Measurements from ENCODE around the gene NPM3. TPM values are rescaled to one million over a fixed set of nuclear protein-coding genes. Genes with fewer than 3 reads are reported as not detected.

NPM3 gene
- total RNA-seq, 1 donor, result 136 TPM

DNA sequence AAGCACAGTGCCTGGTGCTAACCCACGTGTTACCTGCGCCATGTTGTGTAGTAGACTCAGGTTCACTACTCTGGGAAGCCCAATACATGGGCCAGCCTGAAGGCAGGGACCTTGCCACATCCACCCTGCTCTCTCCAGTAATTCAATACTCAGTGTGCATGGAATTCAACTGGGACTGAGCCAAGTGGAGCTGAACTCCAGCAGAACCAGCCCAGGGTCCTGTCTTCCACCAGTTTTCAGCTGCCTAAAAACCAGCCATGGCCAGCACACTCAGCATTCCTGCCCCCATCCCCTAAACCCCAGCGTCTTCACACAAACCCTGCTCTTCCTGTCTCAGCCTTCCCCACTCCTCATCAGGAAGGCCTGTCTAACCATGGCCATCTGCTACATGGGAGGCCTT lies 22.7 kb downstream of the NPM3 start:
- DNase-seq (ENCODE audit: low read depth in 2 of 3, low spot score in 2 of 3), result no peak

- no peak for DNase-seq (ENCODE audit: low read depth in 2 of 3, low spot score in 2 of 3)
Measured at GRCh38 chr10:101759309-101760247, 23.7 kb downstream of the NPM3 start.

DNA sequence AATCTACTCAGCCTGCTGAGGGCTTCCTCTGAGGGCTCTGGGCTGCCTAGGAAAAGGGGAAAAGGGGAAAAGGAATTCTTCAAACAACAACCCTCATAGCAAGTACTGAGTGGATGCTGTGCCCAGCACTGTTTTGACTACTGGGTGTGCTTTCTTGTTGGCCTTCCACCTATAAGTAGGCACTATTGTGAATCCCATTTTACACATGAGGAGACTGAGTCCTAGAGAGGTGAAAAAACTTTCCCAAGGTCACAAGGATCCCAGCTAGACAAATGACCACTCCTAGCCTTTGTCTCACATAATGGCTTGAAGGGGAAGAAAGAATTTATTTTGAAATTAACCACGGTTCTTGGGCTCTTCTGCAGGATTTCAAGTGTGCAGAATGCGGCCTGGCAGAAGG lies 24.4 kb downstream of the NPM3 start:
- DNase-seq (ENCODE audit: low read depth in 2 of 3, low spot score in 2 of 3), result no peak

GRCh38 chr10:101752241-101752640 lies 31.0 kb downstream of the NPM3 start:
- no peak for DNase-seq (ENCODE audit: low read depth in 2 of 3, low spot score in 2 of 3)

DNA sequence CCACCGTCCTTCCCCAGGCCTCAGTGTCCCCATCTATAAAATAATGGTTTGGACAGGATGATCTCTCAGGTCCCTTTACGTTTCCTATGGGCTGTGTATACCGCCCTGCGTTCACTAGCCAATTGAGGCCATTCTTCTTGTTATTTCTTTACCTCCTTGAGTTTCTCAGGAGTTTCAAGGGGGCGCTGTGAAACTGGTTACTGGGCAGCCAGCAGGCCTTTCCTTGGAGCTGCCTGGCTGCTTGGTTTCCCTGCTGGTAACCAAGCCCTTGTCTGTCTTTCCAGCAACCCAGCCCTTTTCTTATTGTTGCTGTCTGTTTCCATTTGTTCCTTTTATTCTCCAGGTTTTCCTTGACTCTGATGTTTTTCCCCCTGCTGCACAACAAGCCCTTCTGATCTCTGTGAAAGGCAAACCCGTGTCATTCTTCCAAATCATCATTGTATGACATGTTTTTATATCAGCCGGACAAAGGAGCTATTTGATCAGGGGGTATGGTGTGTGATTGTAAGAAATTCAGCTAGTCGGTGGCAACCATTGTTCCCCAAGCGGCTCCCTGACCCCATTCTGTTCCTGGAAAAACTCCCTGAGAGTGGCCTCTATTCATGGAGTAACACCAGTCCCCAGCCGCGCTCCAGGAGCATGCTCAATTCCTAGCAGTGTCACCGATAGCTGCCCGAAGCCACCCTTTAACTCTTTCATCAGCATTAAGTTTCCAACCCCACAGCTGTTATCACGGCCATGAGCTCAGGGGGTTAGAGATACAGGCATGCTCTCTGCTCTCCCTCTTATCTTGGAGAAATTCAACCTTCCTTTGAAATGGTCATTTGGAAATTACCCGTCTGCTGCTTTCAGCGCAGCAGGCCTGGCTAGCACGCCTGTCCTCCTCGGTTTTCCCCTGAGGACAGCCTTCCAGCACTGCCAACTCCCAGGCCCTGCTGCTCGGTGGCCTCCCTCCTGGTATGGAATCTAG lies 33.9 kb downstream of the NPM3 start:
- DNase-seq (ENCODE audit: low read depth in 2 of 3, low spot score in 2 of 3), result no peak

- DNase-seq (ENCODE audit: low read depth in 2 of 3, low spot score in 2 of 3), result no peak
Measured at GRCh38 chr10:101748496-101748895, 34.8 kb downstream of the NPM3 start.

DNA sequence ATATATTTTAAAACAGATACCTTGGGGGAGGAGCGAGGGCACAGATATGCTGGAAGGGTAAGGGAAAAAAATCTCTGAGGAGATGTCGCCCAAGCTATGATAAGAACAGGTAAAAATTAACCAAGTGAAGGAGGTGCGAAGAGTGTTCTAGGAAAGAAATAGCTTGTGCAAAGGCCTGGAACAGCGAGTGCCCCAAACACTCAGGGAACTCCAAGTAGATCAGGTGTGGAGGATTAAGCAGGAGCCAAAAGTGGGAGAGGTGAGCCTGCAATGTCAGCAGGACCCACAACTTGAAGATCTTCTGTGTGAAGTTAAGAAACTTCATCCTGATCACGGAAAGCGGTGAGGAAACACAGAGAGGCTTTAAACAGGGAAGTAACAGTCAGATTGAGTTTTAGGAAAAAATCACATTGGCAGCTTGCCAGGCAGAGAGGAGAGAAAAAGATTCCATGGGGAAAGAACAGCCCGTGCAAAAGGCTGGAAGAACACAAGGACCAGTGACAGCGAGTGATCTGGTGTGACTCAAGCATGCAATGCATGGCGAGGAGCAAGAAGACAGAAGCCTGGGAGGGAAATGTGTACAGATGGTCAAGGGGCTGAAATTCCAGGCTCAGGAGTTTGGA lies 38.1 kb downstream of the NPM3 start:
- DNase-seq (ENCODE audit: low read depth in 2 of 3, low spot score in 2 of 3), result no peak

DNA sequence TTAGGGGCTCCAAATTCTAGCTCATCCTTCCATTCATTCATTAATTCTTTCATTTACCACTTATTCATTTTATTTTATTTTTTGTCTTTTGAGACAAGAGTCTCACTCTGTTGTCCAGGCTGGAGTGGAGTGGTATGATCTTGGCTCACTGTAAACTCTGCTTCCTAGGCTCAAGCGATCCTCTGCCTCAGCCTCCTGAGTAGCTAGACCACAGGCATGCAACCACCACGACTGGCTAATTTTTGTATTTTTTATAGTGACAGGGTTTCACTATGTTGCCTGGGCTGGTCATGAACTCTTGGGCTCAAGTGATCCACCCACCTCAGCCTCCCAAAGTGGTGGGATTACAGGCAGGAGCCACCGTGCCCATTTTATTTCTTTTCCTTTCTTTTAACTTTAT lies 39.0 kb downstream of the NPM3 start:
- DNase-seq (ENCODE audit: low read depth in 2 of 3, low spot score in 2 of 3), result no peak

DNA sequence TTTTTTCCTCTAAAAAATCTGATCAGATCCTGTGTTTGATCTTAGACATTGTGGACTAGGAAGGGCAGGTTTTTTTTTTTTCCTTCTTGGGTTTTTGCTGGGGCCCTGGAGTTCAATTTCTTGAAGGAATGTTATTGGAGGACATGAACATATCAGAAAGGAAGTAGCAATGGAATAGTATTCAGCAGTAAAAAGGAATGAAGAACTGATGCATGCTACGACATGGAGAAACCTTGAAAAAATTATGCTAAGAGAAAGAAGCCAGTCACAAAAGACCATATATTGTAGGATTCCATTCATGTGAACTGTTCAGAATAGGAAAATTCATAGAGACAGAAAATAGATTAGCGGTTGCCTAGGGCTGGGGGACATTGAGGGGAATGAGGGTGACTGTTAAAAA lies 41.3 kb downstream of the NPM3 start:
- no peak for DNase-seq (ENCODE audit: low read depth in 2 of 3, low spot score in 2 of 3)

- peak in 1 of 3 donors; percentile 4 for DNase-seq (ENCODE audit: low read depth in 2 of 3, low spot score in 2 of 3)
Measured at GRCh38 chr10:101736666-101737065, 46.6 kb downstream of the NPM3 start.

DNA sequence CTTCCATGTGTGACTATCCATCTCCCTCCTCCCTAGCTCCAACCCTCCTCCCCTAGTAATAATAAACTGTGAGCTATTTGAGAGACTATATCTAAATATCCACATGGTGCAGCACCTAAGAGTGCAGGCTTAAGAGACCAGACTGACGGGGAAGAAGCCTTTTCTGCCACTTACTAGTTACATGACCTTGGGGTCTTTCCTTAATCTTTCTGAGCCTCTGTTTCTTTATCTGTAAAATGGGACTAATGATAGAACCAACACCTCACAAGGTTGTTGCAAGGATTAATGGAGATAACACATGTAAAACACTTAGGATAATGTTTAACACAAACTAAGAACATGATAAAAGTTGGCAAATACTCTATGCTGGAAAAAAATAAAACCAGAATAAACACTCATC lies 51.1 kb downstream of the NPM3 start:
- DNase-seq (ENCODE audit: low read depth in 2 of 3, low spot score in 2 of 3), result no peak

Other genes starting within 250 kb of the NPM3 start
- gene POLL, start 195.2 kb downstream of the NPM3 start, total RNA-seq, result 31.0 TPM
- 10.0 TPM for gene DPCD, start 195.1 kb downstream of the NPM3 start, total RNA-seq
- gene FBXW4, start 88.3 kb downstream of the NPM3 start, total RNA-seq, result 50.1 TPM
- gene FGF8, start 7.3 kb downstream of the NPM3 start, total RNA-seq, result not detected
- gene OGA, start 35.0 kb upstream of the NPM3 start, total RNA-seq, result 53.3 TPM
- 0.27 TPM for gene KCNIP2, start 60.4 kb upstream of the NPM3 start, total RNA-seq